ENCODE data around the gene ASIC2.

The ASIC2 gene

GRCh38 chr17:33057564-33057963, 235.5 kb downstream of the ASIC2 start:
- no peak for DNase-seq (ENCODE audit: low read depth)

GRCh38 chr17:33056399-33057146, 236.5 kb downstream of the ASIC2 start:
- no peak for DNase-seq (ENCODE audit: low read depth)

- no peak for DNase-seq (ENCODE audit: low read depth)
Observed at GRCh38 chr17:33055746-33056145, 237.3 kb downstream of the ASIC2 start.

GRCh38 chr17:33055171-33055611, 237.9 kb downstream of the ASIC2 start:
- no peak for DNase-seq (ENCODE audit: low read depth)

- no peak for DNase-seq (ENCODE audit: low read depth)
Observed at GRCh38 chr17:33054412-33054811, 238.7 kb downstream of the ASIC2 start.

GRCh38 chr17:33053676-33054075, 239.4 kb downstream of the ASIC2 start:
- no peak for DNase-seq (ENCODE audit: low read depth)

- DNase-seq (ENCODE audit: low read depth): no peak
Observed at GRCh38 chr17:33052856-33053255, 240.2 kb downstream of the ASIC2 start.

- DNase-seq (ENCODE audit: low read depth): no peak
Observed at GRCh38 chr17:33050611-33051140, 242.4 kb downstream of the ASIC2 start.

GRCh38 chr17:33049781-33050414, 243.2 kb downstream of the ASIC2 start:
- peak; percentile 18 for DNase-seq (ENCODE audit: low read depth)

- no peak for DNase-seq (ENCODE audit: low read depth)
Observed at GRCh38 chr17:33046361-33047255, 246.5 kb downstream of the ASIC2 start.

GRCh38 chr17:33045216-33045615, 247.9 kb downstream of the ASIC2 start:
- no peak for DNase-seq (ENCODE audit: low read depth)

- DNase-seq (ENCODE audit: low read depth): no peak
Observed at GRCh38 chr17:33044771-33045170, 248.3 kb downstream of the ASIC2 start.

GRCh38 chr17:33040461-33040860, 252.6 kb downstream of the ASIC2 start:
- DNase-seq (ENCODE audit: low read depth): no peak

GRCh38 chr17:33039874-33040273, 253.2 kb downstream of the ASIC2 start:
- DNase-seq (ENCODE audit: low read depth): peak; percentile 18

- no peak for DNase-seq (ENCODE audit: low read depth)
Observed at GRCh38 chr17:33038740-33039139, 254.4 kb downstream of the ASIC2 start.

- DNase-seq (ENCODE audit: low read depth): no peak
Observed at GRCh38 chr17:33033176-33033575, 259.9 kb downstream of the ASIC2 start.

GRCh38 chr17:33028778-33029177, 264.3 kb downstream of the ASIC2 start:
- DNase-seq (ENCODE audit: low read depth): no peak

- no peak for DNase-seq (ENCODE audit: low read depth)
Observed at GRCh38 chr17:33028061-33028460, 265.0 kb downstream of the ASIC2 start.

GRCh38 chr17:33024688-33025486, 268.2 kb downstream of the ASIC2 start:
- no peak for DNase-seq (ENCODE audit: low read depth)

- no peak for DNase-seq (ENCODE audit: low read depth)
Observed at GRCh38 chr17:33023790-33024189, 269.3 kb downstream of the ASIC2 start.

- DNase-seq (ENCODE audit: low read depth): no peak
Observed at GRCh38 chr17:33021731-33022408, 271.2 kb downstream of the ASIC2 start.

All from stromal cell of bone marrow (primary cell).